HTERT RPE-1 (cell line): ENCODE measurements around the gene CASR.

ENCODE experiments used
- in situ Hi-C: fragments of 300-500 bp; cut with MboI; formaldehyde crosslinking; loops from 4 replicates; pipeline ENCODE4 v1.14.3; 2020; ENCODE audit warnings: low sequenced_read_pairs

CASR gene

DNA sequence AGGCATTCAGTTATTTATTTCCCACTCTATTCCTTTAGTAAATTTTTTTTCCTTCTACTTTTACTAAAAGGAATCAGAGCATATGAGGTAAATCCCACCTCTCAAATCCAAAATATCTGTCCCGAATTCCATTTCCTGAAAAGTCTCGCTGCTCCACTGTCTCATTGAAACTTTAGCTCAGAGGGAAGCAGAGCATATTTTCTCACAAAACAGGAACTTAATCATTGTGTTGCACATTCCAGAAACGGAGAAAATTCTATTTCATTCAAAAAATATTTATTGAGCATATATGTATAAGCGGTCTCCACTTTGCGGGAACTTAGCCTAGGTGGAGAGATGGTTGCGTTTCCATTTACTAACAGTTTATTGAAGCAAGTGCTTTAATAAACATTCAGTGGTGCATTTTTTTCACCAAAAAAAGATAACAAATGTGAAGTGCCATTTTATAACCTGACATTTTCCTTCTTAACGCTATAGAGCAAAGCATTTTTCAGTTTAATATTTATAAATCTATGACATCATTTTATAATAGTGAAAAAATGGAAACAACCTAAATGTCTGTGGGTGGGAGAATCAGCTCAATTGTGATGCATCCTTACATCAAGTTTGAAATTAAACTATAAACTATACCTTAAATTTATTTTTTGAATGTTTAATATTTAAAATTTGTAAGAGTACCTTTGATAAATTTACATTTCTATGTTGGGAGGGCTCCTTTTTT, 74.3 kb downstream of the CASR start:
- in situ Hi-C loops: no loop called here

DNA sequence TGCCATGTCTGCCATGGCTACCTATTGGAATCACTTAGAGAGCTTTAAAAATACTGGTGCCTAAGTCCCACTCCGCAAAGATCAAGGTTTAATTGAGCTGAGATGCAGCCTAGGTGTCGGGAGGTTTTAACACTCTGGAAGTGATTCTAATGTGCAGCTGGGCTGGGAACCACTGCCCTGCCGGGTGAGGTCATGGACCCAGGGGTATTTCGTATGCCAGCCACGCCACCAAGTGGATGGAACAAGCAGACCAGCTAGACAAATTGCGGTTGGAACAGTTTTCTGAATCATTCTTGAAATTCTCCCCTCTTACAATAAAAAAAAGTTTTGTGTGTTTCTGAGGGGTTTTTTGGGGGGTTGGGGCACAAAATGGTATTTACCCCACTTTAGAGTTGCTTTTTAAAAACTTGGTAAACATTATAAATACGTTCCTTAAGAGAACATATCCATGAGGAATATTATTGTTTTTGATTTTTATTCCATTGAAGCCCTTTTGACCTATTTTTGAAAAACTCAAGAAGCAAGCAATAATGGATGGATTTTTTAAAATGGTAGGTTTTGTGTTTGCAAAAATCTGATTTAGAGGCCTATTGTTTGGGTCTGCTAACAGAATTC, 75.4 kb downstream of the CASR start:
- in situ Hi-C loops: no loop called here

DNA sequence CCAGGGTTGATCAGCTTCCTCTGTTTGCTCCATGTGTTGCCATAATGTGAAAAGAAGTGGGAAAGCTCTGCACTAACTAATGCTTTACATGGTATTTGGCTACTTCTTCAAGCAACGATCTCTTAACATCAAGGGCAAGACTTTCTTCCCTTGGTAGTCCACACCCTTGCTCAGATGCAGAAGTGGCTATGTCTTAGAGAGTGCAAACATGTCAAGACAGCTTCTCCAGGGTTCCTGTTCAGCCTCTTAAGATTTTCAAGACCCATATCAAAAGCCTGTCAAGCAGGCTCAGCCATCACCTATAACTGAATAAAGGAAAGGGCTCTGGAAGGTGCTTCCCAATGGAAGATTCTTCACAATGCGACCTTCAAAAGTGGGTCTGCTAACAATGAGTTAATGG, 76.7 kb downstream of the CASR start:
- in situ Hi-C loops: no loop called here

DNA sequence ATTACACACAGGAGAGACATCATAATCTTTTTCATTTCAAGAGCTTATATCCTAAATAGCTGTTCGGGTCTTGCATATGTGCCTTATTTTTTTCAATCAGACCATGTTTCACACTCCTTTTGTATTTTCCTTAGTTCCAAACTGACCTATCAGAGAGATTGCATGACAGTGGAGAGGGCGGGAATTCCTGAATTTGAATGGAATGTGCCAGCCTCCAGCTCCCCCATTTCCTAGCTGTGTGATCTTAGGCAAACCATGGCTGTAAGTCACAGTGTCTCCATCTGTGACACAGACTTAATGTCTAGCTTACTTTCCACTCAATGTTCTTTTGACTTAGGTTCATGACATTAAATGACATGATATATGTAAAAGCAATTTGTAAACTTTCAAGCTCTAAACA, 79.6 kb downstream of the CASR start:
- in situ Hi-C loops: no loop called here

DNA sequence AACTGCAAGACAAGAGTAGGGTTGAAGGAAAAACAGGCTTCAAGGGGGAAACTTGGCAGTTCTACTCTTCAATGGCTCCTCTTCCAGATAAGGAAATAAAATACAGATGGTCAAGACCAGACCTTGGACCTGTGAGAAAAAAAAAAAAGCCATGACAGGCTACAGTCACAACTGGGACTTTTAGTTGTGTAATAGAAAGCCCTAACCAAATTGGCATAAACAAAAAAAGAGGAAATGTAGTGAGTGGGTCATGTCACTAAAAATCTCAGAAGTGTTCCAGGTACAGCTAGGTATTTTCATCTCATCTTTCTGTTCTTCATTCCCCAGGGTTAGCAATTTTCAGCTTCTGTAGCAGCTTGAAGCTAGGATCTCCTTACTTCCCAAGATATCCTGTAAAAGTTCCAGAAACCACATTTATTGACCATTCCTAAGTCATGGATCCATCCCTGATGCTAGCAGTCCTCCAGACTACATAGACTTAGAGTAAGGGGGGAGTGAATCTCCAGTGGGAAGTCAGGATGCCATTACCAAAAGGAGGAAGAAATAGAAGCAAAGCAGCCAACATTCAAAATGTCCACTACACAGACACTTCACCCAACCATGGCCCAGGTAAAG, 80.6 kb downstream of the CASR start:
- in situ Hi-C loops: no loop called here

DNA sequence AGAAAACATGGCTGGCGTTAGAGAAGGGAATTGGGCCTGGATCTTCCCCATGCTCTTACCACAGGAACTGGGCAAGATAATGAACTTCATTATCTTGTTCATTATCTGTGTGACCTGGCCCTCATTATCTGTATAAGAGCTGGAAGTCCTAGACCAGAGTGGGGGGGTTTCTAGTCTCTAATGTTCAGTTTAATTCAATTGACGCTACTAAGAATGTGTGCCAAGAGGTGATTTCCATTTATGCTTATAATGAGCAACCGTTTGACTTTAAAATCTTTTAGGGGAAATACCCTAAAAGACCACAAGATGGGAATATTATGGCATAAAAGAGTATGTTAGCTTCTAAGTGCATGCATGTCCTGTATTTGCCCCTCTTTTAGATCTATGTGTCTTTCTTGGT, 82.5 kb downstream of the CASR start:
- in situ Hi-C loops: no loop called here

DNA sequence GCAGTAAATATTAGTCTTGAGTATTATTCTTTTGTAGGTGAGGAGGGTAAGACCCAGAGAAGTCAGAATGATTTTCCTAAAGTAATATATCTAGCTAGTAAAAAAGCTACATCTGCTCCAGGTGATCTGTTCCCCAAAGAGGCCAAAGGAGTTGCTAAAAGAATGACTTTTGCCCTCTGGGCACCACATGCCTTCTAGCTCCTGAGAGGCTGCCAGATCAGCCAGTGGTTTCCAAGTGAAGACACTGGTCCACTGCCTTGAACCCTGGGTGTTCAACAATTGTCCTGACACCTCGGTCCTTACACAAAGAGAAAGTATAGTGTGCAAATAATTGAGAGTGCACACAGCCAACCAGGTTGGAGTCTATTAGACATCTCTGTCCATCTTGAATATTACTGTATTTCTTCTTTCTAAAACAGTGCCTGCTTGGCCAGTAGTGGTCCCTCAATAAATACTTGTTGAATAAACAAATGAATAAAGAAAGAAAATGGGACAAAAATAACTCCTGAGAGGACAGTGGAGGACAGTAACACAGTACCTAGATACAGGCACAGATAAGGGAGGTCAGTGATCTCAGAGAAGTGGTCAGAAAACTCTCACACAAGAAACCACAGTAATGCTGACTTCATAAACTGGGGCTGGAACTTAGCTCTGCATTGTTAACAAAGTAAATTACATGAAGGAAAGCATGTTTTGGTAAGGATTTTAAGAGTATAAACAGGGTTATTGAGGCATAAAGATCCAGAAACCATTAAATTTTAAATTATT, 85.0 kb downstream of the CASR start:
- in situ Hi-C loops: no loop called here

DNA sequence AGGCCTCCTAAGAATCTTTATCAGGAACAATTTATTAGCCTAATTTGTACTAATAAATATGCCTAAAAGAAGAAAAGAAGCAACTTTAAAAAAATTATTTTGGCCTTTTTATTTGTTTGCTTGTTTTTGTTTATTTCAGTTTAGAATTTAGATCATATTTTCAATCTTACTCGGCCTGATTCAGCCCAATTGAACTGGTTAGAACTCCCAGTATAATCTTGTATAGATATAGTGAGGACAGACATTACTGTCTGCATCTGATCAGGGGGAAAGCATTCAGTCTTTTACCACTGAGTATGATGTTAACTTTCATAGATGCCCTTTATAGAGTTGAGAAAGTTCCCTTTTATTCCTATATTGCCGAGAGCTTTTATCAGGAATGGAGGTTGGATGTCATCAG, 85.6 kb downstream of the CASR start:
- in situ Hi-C loops: no loop called here

DNA sequence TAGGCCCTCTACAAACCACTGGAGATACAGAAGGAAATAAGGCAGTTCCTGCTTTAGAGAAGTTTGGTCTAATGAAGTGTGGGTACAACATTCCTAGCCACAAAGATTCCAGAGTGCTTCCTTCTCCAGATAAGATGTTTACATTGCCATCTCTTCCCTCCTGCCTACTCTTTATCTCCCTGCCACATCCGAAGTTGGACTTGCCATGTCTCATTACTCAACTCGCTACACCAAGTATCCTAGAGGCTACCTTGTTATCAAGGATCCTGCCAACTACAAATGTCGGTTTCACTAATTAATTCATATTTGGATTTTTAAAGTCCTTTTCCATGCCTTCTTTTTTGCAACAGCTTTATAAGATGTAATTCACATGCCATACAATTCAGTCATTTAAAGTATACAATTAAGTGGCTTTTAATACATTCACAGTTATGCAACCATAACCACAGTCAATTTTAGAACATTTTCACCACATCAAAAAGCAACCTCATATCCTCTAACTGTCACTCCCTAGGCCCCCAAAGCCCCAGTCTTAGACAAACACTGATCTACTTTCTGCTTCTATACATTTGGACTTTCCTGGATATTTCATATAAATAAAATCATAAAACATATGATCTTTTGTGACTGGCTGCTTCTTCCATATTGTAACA, 87.9 kb downstream of the CASR start:
- in situ Hi-C loops: no loop called here

DNA sequence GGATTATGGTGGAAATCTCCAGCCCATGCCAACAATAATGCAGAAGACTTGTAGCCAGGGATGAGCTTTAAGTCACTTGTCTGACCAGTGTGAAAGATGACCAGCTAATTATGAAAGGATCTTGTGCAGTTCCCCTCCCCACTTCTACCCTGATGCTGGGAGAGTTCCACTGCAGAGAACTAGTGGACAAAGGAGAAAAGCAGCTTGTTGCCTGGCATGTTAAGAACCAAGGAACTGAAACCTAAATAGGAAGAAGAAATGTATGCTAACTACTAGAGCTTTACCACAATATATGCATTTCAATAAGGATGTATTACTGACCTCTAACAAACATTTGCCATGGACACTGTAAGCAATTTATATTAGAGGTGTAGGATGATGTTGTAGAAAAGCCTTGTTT, 89.4 kb downstream of the CASR start:
- in situ Hi-C loops: no loop called here

DNA sequence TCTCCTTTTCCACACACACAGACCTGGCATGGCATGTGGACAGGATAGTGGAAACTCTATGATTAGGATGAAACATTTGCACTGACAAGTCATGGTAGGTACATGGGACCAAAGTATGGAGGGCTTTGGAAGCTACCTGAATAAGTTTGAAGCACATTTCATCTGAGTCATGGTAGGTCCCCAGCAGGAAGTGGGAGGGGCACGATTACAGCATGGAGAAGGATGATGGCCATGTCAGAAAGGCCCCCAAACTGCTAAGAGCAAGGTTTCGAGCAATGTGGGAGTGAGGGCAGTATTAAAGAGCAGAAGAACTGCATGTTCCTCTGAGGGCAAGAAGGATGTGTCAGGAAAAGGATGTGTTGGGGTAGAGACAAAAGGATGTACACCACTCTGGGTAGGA, 90.0 kb downstream of the CASR start:
- in situ Hi-C loops: no loop called here

DNA sequence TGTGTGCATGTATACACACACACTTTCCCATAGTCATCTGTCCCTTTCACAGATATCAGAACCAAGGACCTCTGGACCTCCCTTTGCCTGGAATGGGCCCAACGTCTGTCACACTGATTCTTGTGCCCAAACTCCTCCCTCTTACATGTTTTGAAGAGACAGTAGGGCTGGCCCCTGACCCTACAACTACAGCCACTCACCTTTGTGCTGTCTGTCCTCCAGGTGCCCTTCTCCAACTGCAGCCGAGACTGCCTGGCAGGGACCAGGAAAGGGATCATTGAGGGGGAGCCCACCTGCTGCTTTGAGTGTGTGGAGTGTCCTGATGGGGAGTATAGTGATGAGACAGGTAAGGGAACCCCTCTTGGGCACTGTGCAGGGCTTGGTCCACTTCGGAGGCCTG, 98.4 kb downstream of the CASR start:
- in situ Hi-C loops: no loop called here

DNA sequence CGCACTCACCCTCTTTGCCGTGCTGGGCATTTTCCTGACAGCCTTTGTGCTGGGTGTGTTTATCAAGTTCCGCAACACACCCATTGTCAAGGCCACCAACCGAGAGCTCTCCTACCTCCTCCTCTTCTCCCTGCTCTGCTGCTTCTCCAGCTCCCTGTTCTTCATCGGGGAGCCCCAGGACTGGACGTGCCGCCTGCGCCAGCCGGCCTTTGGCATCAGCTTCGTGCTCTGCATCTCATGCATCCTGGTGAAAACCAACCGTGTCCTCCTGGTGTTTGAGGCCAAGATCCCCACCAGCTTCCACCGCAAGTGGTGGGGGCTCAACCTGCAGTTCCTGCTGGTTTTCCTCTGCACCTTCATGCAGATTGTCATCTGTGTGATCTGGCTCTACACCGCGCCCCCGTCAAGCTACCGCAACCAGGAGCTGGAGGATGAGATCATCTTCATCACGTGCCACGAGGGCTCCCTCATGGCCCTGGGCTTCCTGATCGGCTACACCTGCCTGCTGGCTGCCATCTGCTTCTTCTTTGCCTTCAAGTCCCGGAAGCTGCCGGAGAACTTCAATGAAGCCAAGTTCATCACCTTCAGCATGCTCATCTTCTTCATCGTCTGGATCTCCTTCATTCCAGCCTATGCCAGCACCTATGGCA, 100.5 kb downstream of the CASR start:
- in situ Hi-C loops: no loop called here

DNA sequence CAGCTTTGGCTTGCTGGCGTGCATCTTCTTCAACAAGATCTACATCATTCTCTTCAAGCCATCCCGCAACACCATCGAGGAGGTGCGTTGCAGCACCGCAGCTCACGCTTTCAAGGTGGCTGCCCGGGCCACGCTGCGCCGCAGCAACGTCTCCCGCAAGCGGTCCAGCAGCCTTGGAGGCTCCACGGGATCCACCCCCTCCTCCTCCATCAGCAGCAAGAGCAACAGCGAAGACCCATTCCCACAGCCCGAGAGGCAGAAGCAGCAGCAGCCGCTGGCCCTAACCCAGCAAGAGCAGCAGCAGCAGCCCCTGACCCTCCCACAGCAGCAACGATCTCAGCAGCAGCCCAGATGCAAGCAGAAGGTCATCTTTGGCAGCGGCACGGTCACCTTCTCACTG, 101.0 kb downstream of the CASR start:
- in situ Hi-C loops: no loop called here

DNA sequence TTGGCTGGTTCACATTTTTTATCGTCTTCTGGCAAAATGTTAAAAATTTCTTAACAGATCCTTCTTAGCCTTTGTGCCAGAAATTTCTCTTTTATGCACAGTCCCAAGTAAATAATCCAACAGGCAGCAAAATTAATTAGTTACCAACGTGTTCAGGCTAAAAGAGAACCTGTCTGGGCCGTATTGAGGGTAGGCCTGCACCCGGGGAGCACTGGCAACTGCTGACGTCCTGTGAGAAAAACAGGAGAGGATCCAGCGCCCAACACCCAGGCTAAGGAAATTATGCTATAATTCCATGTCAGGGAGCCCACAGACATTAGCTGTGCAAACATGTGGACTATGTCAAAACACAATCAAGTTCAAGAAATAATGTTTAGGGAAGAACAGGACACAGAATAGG, 110.9 kb downstream of the CASR start:
- in situ Hi-C loops: no loop called here

DNA sequence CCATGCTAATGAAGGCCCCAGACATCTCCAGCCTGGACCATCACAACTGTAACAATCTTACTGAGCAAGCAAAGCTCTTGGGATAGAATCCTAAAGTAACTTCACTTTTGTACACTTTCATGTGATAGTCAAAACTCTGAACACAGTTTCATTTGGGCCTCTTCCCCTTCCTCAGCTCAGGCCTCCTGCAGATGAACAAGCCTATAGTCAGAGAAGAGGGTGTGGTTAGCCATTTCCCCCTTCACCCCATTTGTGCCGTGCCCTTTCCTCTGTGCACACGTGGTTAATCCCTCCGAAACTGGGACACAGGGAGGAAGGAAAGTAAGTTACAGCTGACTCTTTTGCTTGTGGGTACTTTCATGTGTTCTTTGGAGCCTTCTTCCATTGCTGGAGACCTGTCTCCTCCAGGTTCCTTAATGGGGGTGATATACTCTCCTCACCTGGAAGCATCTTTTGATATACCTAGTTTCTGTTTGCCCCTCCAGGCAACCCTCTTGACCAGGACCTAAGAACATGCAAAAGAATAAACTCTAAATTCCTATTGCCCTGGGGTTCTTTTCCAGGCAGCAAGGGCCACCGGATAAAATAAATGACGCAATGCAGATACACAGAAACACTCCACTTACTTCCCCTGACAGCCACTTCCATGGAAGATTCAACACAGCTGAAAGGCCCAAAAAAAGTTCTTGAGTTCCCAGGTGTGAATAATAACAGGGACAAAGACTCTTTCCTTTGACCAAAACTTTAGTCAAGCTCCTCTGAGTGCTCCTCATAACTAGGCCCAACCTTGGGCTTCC, 112.0 kb downstream of the CASR start:
- in situ Hi-C loops: no loop called here

DNA sequence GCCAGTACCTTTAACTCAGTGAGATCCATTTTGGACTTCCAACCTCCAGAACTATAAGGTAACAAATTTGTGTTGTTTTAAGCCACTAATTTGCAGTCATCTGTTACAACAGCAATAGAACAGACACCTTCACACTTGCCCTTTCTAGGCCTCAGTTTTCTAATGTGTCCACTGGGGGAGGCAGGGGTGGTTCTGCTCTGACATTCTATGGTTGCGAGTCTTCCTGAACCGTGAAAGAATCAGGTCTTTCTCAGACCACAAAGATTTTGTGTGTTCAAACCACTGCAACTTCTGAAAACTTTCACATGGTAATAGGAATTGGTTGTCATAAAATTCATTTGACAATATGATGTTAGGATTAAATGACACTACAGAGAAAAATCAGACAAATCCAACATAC, 114.8 kb downstream of the CASR start:
- in situ Hi-C loops: no loop called here

DNA sequence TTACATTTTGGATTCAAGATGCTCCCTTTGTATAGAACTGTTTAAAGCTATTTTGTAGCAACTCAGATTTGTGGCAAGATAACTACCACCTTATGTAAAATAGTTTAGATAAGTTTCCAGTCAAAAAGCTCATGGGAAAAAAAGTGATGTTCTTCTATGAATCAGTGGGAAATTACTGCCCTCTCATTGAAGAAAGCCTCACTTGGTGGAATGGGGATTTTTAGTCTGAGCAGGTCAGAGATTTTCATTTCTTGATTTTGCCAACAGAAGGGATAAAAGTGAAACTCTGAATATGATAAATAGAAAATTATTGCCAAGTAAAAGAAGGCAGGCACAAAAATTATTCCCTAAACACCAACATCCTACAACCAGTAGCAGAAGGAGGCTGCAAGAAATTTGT, 115.7 kb downstream of the CASR start:
- in situ Hi-C loops: no loop called here

DNA sequence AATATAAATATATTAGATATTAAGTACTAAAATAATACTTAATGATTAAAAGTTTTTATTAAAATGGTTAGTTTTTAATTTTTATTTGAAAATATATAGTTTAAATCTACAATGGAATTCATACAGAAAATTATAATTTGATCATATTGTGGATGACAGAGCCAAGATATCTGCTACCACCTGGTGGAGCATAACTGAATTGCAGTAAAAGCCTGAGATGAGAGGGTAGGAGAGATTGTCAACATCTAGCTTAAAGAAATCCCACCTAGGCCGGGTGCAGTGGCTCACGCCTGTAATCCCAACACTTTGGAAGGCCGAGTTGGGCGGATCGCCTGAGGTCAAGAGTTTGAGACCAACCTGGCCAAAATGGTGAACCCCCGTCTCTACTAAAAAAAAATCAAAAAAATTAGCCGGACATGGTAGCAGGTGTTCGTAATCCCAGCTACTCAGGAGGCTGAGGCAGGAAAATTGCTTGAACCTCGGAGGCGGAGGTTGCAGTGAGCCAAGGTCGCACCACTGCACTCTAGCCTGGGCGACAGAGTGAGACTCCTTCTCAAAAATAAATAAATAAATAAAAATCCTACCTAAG, 116.5 kb downstream of the CASR start:
- in situ Hi-C loops: no loop called here

DNA sequence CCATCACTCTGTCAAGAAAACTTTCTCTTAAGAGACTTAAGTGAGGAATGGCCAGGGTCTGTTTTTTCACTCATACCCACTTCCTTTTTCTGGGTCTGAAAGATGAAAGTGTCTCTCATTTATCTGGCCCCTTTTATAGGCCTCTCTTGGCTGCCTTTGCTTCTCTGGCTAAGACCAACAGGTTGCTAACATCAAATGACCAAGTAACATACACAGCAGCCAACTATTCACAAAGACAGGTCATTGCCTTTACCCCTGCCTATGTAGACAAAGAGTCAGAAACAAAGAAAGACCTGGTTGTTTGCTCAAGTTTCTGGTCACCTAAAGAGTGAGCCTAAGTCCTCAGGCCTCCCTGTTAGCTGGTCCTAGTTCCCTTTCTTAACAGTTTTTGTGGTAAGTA, 117.6 kb downstream of the CASR start:
- in situ Hi-C loops: no loop called here
